ENCODE measurements around the gene CD2AP. TPM values are rescaled to one million over a fixed set of nuclear protein-coding genes. Genes with fewer than 3 reads are reported as not detected.

Gene CD2AP
- total RNA-seq, 2 donors from 2014 or later, result 58.1 to 62.4 TPM

- Mint-ChIP-seq H3K27ac (no peak overlapping the region), H3K36me3 (ENCODE audit: low read depth) (peaks cover 1% of the 10 kb centered on the region), H3K4me1 (peaks cover 45% of the 10 kb centered on the region), H3K4me3 (no peak overlapping the region), H3K27me3 (ENCODE audit: insufficient read depth) (no peaks in the 10 kb centered on the region), H3K9me3 (peaks cover 5% of the 10 kb centered on the region)
- Histone ChIP-seq H3K4me3 (ENCODE audit: low read length) (no peak overlapping the region), H3K9me3 (ENCODE audit: control insufficient read depth, low read length) (no peaks in the 10 kb centered on the region), H3K4me1 (ENCODE audit: control insufficient read depth, insufficient read depth, low read length) (peaks cover 6% of the 10 kb centered on the region), H3K9ac (ENCODE audit: extremely low read depth, low read length, poor library complexity, severe bottlenecking) (no peak overlapping the region), H3K27ac (ENCODE audit: low read depth, low read length) (no peak overlapping the region), H3K36me3 (ENCODE audit: control insufficient read depth, insufficient read depth, low read length) (no peaks in the 10 kb centered on the region), H3K27me3 (ENCODE audit: control insufficient read depth, insufficient read depth, low read length, poor library complexity, severe bottlenecking) (no peaks in the 10 kb centered on the region)
- WGBS, 2 experiments (ENCODE audit: insufficient coverage in 1 of 2, insufficient read length in 1 of 2), result 89% methylated on average over 2 of the region's 2 CpGs; no CpG with 5 or more reads in 1 of the 2 experiments
- TF ChIP-seq CTCF (conservative IDR thresholded peaks at IDR 0.05), result no peak
- no peak for DNase-seq
These were observed 14.8 kb downstream of the CD2AP start for GRCh38 chr6:47492355-47492754.

- Histone ChIP-seq H3K9me3 (ENCODE audit: control insufficient read depth, low read length) (no peaks in the 10 kb centered on the region), H3K4me1 (ENCODE audit: control insufficient read depth, insufficient read depth, low read length) (peaks cover 6% of the 10 kb centered on the region), H3K36me3 (ENCODE audit: control insufficient read depth, insufficient read depth, low read length) (no peaks in the 10 kb centered on the region), H3K4me3 (ENCODE audit: low read length) (peak overlapping the region; percentile 20), H3K9ac (ENCODE audit: extremely low read depth, low read length, poor library complexity, severe bottlenecking) (no peak overlapping the region), H3K27ac (ENCODE audit: low read depth, low read length) (no peak overlapping the region), H3K27me3 (ENCODE audit: control insufficient read depth, insufficient read depth, low read length, poor library complexity, severe bottlenecking) (no peaks in the 10 kb centered on the region)
- H3K4me3 Mint-ChIP-seq, result no peak overlapping the region
- no peak for TF ChIP-seq CTCF (conservative IDR thresholded peaks at IDR 0.05)
- H3K9me3 Mint-ChIP-seq, result peaks cover 5% of the 10 kb centered on the region
- peaks cover 5% of the 10 kb centered on the region for H3K36me3 Mint-ChIP-seq (ENCODE audit: low read depth)
- no peaks in the 10 kb centered on the region for H3K27me3 Mint-ChIP-seq (ENCODE audit: insufficient read depth)
- peaks cover 60% of the 10 kb centered on the region for H3K4me1 Mint-ChIP-seq
- 89 to 92% methylated on average over 8 of the region's 8 CpGs for WGBS, 2 experiments (ENCODE audit: insufficient coverage in 1 of 2, insufficient read length in 1 of 2)
- H3K27ac Mint-ChIP-seq, result peak overlapping the region; percentile 92
- no peak for DNase-seq
These were observed 17.6 kb downstream of the CD2AP start for GRCh38 chr6:47495207-47495606.

GRCh38 chr6:47495954-47496545 lies 18.5 kb downstream of the CD2AP start:
- H3K4me3 Mint-ChIP-seq, result no peak overlapping the region
- no peaks in the 10 kb centered on the region for H3K27me3 ChIP-seq (ENCODE audit: control insufficient read depth, insufficient read depth, low read length, poor library complexity, severe bottlenecking)
- H3K27ac Mint-ChIP-seq, result no peak overlapping the region
- TF ChIP-seq CTCF (conservative IDR thresholded peaks at IDR 0.05), result no peak
- DNase-seq, result no peak
- H3K27me3 Mint-ChIP-seq (ENCODE audit: insufficient read depth), result no peaks in the 10 kb centered on the region
- peaks cover 5% of the 10 kb centered on the region for H3K9me3 Mint-ChIP-seq
- H3K9ac ChIP-seq (ENCODE audit: extremely low read depth, low read length, poor library complexity, severe bottlenecking), result no peak overlapping the region
- H3K36me3 Mint-ChIP-seq (ENCODE audit: low read depth), result peaks cover 5% of the 10 kb centered on the region
- peaks cover 6% of the 10 kb centered on the region for H3K4me1 ChIP-seq (ENCODE audit: control insufficient read depth, insufficient read depth, low read length)
- no peaks in the 10 kb centered on the region for H3K36me3 ChIP-seq (ENCODE audit: control insufficient read depth, insufficient read depth, low read length)
- no peaks in the 10 kb centered on the region for H3K9me3 ChIP-seq (ENCODE audit: control insufficient read depth, low read length)
- no peak overlapping the region for H3K4me3 ChIP-seq (ENCODE audit: low read length)
- H3K27ac ChIP-seq (ENCODE audit: low read depth, low read length), result no peak overlapping the region
- 80% methylated on average over 1 to 2 of the region's 2 CpGs for WGBS, 2 experiments (ENCODE audit: insufficient coverage in 1 of 2, insufficient read length in 1 of 2)
- peaks cover 61% of the 10 kb centered on the region for H3K4me1 Mint-ChIP-seq

Measured in endodermal cell (in vitro differentiated cells).